NCI-H69 (cell line): ENCODE results near the gene DNAJC6.
"Not testable (repeated sequence)": the region's sequence is repeated elsewhere in the genome, so short reads cannot be mapped to it uniquely, and the experiment has no call there.

Source experiments
- DNase-seq: peaks from one replicate; lab custom pipeline; 2025; lab: John Stamatoyannopoulos, UW

DNAJC6 gene

DNA sequence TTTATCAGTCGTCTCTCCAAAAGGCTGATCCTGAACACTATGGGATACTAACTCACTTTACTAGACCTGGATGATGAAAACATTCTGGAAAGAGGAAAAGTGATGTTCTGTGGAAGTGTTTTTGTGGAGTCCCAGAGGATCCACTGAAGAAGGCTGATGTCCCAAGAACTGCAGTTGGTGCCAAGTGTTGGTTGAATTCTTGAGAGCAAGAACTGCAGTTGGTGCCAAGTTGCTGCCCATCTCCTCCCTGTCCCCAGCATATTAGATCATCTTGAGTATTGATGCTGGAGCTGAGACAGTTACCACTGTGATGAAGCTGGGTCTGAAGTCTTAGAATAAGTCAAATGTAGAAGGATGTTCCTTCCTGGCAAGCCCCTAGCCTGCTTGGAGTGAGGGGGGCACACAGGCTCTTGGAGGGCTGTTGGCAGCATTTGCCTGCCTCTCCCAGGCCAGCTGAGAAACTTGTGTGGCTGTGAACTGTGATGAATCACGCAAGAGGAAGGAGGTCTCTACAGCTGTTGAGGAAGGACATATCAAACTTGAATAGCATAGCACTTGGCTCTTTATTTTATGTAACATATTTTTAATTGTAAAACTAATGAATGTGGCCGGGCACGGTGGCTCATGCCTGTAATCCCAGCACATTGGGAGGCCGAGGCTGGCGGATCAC, 48.1 kb downstream of the DNAJC6 start:
- DNase-seq = no peak

DNA sequence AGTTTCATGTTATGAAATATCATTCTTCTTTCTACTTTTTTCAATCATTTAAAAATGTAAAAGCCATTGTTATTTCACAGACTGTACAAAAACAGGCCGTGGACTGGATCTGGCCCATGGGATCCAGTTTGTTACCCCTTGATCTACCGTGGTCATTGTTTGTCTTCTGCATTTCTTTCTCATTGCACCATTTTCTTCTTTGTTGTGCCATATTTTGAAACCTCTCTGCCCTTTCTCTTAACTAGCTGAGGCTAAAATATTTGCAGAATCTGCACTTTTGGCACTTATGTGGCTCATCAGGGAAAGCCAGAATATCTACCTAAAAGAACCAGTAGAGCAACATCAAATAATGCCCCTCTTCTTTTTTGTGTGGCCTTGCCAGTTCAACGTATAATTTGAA, 50.5 kb downstream of the DNAJC6 start:
- no peak for DNase-seq

DNA sequence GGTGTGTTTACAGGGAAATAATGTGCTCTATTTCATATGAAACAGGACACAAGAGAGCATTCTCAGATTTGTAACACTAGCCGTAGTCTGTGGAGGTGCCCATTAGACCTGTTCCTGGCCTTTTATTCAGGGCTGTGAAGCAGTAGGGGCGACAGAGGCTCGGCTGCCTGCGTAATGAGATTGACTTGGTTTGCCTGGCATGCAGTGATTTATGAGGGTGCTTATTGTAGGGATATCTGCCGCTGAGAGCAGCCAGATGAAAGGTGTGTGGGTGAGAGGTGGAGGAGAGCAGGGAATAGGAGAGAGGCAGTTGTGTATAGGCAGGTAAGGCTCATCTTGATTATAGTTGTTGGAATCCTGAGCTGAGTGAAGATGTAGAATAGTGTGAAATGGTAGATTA, 51.3 kb downstream of the DNAJC6 start:
- peak; percentile 69 for DNase-seq

DNA sequence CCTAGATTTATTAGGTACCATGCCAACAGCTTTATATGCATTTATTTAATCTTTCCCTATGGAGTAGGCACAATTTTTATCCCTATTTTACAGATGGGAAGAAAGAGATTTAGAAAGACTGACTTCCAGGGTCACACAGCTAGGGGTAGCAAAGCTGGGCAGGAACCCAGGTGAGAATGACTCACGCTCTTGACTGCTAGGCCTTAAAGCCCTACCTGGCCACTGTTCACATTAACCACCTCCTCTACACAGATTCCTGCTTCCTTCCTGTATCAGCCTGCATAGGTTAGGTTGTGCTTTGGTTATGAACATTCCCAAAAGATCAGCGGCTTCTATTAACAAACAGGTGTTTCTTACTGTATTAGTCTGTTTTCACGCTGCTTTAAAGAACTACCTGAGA, 53.2 kb downstream of the DNAJC6 start:
- DNase-seq = peak; percentile 18

DNA sequence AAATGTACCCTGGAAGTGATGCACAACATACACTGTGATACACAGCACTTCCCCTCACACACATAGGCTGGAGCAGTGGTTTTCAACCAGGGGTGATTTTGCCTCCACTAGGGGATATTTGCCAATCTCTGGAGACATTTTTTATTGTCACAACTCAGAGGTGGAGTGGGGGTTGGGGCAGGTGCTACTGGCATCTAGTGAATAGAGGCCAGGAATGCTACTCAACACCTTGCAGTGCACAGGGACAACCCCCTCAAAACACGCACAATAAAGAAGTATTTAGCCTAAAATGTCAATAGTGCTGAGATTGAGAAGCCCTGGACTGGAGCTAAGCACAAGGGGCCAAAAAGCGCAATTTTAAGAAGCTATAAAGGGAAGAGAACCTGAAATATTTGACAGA, 54.1 kb downstream of the DNAJC6 start:
- DNase-seq = no peak

DNA sequence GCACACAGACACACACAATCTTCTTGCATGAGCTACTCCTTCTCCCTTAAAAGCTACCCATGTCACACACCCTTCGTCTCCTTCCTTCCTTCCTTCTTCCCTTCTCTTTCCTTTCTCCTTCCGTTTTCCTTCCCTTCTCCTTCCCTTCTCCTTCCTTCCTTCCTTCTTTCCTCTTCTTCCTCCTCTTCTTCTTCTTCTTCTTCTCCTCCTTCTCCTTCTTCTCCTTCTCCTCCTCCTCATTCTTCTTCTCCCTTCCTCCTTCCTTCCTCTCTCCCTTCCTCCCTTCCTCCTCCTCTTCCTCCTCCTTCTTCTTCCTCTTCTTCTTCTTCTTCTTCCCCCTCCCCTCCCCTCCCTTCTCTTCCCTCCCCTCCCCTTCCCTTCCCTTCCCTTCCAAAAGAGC, 59.1 kb downstream of the DNAJC6 start:
- DNase-seq = no peak

DNA sequence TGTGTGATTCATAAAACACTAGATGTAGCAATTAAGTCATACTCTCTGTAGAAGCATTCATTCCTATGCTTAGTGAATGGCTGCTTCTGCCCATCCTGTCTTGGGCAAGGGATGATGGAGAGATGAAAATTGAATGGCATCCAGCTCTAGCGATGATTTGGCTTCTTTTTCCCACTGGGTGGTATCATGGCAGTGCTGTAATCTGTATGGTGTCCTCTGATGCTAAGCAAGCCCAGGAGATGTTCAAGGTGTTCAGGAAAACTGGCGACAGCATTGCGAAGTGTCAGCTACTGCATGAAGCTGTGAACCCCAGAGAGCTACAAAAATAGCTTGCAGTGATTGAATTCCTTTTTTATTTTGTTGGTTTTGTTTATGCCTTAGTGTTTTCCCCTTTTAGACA, 62.2 kb downstream of the DNAJC6 start:
- DNase-seq = peak; percentile 64

DNA sequence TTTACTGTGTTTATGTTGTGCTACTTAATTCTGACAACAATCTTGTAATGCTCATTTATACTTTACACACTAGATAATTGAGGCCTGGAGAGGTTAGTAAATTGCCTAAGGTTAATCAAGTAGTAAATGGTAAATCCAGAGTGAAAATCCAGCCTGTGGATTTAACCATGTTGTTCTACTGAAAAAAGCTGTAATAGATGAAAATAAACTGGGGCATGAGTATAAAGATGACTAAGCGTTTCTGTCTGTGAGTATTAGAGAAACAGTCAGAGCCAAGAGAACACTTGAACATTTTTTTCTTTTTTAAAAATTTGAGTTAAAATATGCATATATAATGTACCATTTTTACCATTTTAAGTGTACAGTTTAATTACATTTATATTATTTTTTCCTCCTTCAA, 63.2 kb downstream of the DNAJC6 start:
- DNase-seq = no peak

DNA sequence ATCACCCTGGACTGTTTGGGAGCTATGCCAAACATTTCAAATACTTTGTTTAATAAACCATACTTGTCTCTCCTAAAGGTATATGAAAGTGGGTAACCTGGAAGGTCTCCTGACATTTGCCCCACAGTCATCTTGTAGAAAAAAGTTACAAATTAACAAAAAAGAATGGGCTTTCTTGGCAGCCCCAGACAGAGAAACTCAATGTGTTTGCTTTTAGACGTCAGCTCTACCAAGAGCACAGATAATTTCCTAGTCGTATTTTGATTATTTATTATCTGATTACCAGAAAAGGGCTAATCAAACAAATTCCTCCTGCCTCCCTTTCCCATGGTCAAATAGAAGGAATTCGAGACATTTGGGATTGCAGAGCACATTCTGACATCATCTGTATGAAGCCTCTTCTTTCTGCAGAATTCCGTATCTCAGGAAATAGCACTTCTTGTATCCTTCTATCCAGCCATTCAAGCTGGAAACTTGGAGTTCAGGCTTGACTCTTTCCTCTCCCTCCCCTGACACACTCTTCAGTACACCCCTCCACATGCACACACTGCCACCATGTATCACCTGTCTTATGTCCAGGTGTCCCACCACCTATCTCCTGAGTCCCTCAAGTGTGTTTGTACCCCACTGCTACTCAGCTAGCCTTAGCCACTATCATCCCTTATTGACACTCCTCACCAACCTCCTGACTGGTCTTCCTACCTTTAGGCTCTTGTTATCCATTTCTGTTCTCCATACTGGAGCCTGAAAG, 68.3 kb downstream of the DNAJC6 start:
- DNase-seq = no peak

DNA sequence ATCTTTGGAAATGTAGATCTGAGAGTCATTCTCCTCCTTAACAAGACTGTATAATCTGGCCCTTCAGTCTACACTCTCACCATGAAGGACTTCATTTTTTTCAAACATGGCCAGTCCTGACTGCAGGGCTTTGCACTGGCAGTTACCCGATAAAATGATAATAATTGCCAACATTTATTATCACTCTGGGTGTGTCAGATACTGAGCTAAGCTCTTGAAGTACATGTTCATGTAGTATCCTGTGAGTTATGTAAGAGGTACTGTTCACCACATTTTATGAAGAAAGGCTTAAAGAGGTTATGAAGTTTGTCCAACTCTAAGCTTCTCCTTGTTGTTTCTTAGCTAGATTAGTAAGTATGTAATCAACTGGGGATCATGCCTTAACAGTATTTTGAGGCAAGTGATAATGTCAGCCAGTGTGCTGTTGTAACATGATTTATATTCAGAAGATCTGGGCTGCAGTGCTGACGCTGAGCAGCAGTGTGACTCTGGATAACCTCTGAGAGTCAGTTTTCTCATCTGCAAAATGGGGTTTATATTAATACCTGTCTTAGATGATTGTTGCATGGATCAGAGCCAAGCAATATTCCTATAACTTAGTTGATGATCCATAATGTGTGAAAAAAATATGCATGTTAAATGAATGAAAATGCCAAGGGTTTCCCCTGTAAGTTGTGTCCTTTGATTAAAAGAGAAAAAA, 69.1 kb downstream of the DNAJC6 start:
- DNase-seq = no peak

DNA sequence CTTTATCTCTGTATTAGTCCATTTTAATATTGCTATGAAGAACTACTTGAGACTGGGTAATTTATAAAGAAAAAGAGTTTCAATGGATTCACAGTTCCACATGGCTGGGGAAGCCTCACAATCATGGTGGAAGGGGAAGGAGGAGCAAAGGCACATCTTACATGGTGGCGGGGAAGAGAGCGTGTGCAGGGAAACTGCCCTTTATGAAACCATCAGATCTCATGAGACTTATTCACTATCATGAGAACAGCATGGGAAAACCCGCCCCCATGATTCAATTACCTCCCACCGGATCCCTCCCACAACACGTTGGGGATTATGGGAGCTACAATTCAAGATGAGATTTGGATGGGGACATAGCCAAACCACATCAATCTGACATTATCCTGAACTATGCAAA, 75.1 kb downstream of the DNAJC6 start:
- not testable (repeated sequence) for DNase-seq

DNA sequence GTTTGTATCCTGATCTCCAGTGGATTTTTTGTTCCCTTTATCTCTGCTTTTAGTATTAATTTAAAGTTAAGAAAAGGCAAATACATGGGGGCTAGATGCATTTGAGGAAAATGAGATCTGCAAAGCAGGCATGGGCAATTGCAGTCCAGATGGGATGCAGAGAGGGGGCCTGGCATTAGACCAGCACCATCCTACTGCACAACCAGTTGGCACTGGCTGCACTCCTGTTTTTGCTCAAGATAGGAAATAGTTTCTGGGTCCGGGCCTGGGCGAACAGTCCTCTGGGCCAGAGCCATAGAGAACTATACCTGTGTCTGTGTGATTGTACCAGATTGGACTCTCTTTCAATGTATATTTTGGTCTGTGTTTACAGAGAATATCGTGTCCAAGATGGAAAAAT, 77.1 kb downstream of the DNAJC6 start:
- DNase-seq = no peak

DNA sequence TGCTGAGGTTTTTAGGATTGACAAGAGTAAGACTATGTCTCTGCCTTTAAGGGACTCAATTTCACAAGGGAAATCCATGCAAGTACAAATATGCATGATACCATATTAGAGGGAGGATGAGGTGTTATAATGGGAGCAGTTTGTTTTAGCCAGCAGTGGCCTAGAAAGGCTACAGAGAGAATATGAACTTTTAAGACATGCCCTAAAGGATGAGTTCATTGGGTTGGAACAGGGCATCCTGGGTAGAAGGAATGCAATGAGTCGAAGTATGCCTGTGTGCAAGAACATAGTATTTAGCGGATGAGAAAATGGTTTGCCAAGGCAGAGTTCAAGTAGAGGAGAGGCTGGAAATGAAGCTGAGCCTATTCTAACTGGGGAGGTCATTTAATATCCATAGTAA, 78.5 kb downstream of the DNAJC6 start:
- DNase-seq = no peak

DNA sequence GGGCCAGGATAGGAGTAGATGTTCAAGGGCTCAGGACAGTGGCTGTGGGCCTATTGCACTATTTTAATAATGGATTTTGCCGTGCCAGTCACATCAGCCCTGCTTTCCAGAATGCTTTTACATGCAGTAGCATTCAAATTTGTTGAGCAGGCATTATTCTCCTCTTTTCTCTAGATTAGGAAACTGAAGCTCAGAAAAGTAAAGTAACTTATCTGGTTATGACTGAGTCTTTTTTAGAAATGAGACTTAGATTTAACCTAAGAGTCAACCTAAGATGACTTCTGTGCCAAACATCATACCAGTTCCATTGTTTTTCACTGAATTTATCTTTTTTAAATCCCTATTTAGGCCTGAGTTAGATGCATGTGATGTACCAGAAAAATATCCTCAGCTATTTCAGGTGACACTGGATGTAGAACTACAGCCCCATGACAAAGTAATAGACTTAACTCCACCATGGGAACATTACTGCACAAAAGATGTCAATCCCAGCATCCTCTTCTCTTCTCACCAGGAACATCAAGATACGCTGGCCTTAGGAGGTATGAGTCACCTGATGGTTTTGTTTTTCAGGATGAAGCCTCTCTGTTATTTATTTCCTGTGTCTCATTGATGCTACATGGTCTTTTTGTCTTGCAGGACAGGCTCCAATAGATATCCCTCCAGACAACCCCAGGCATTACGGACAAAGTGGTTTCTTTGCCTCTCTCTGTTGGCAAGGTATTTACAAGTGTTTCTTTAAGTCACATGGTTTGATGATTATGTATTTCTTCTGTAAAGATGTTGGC, 79.8 kb downstream of the DNAJC6 start:
- no peak for DNase-seq

DNA sequence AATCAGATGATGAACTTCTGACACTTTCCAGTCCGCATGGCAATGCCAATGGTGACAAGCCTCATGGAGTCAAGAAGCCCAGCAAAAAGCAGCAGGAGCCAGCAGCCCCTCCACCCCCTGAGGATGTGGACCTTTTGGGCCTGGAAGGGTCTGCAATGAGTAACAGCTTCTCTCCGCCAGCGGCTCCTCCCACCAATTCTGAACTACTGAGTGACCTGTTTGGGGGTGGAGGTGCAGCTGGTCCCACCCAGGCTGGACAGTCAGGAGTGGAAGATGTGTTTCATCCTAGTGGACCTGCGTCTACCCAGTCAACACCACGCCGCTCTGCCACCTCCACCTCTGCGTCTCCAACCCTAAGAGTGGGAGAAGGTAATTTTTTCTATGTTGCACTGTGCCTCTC, 83.2 kb downstream of the DNAJC6 start:
- DNase-seq = no peak

DNA sequence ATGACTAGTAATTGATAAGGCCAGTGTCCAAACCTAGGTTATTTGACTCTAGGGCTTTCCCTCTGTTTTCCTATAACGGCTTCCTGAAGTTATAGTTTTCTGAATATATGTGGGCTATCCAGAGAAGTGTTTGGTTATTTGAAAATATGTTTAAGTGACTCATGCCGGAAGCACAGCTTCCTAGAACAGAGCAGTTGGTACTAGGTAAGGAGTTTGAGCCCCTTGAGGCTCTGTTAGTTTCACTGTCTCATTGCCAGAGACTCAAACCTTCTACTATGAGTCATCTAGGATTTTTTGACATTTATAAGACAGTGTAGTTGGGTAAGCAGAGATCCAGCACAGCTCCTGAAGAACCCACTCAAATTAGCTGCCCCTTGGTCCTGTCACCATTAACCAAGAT, 84.0 kb downstream of the DNAJC6 start:
- no peak for DNase-seq

DNA sequence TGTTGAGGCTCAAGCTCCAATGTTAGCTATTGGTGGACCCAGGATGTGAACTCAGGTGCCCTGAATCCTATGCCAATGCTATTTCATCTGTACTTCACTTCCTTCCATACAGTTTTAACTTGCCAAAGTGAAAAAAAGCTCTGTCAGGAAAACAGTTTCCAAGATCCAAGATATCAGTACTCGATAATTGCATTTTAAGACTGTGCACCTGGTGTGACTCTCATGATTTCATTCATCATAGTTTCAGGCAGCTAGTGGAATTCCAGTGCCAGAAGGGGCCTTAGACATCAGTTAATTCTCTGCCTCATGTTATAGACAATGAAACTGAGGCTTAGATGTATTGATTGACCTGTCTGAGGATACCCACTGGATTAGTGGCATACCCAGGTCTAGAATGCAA, 84.6 kb downstream of the DNAJC6 start:
- DNase-seq = no peak

DNA sequence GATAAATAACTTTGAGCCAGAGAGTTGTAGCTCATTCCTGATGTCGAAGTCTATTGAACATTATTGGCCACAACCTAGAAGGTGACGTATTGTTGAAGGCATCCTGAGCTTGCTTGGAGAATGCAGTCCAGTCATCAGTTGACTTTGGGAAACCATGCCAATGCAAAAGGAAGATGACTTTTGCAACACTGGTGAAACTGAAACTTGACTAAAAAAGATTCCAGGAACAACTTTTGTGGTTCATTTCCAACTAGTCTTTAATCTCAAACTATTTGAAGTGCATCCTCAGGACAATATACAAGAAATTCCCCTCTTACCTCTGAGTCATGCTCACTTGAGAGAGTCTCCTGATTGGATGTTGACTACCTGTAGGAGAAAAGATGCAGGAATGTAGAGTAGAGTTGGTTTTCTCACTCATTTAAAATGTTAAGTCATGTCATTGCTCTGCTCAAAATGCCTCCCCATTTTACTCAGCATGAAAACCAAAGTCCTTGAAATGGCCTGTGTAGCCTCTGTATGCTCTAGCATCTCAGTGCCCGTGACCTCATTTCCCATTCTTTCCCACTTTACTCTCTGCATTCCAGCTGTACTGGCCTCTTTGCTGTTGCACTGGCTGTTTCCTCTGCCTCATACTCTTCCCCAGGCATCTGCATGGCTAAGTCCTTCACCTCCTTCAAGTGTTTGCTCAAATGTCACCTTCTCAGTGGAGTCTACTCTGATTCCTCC, 86.7 kb downstream of the DNAJC6 start:
- no peak for DNase-seq

DNA sequence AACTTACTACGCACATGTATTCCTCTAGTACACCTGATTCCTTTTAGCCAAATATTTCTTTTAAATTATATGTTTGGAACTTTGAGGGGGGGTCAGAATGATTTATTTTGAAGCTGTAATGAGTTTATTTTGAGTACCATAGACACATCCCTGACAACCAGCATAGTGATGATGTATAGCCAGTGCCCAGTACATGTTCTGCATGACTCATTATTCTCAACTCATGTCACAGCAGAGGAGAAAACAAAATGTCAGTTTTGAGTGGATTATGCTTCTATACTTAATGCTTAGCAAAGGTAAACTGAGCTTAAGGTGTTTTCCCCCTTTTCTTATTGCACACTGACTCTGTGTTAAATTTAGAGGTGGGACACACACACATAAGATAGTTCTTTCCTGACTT, 88.7 kb downstream of the DNAJC6 start:
- DNase-seq = no peak

DNA sequence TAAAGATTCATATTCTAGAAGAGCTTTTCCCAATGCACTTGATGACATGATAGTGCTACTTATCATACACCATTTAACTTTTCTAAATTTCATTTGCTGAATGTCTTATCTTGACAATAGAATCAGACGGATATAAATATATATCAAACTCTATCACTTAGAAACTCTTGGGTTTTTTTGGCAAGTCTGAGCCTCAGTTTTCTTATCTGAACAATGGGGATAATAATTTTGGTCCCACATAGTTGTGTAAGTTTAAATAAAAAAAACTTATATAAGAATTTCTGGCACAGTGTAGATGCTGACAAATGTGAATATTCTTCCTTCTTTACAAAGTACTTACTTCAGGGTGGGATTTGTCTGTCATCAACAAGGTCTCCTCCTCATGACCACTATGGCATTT, 89.7 kb downstream of the DNAJC6 start:
- no peak for DNase-seq

DNA sequence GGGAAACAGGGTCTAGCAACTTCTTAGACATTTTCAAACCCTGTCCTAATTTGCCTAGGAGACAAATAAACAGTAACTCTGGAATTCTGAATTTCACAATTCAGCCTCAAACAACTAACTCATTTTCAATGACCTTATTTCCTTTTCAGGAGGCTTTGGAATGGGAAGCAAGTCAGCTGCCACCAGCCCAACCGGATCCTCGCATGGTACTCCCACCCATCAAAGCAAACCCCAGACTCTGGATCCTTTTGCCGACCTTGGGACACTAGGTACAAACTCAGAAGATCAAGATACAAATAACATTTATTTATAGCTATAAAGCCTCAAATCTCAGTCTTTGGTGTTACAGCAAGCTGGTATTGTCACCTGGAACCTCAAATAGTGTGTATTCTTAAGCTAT, 92.3 kb downstream of the DNAJC6 start:
- DNase-seq = no peak

DNA sequence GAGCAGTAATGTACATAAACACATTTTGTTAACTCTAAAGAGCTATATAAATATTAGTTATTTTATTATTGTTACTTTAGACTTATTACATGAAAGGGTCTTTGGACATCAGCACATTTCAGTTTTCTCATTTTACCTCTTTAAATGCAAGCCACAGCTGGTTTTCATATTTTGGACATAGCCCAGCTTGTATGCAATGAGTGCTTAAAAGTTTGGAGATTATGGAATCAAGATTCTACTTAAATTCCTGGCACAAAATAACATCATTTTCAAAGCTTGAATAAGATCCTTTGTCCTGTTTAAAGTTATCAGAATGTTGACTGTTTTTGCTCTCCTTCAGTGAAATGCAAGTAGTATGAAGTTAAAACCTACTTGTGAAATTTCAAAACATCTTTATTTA, 95.6 kb downstream of the DNAJC6 start:
- DNase-seq = no peak
